MCF 10A (cell line): ENCODE measurements around the gene TXNDC11. TPM values are rescaled to one million over a fixed set of nuclear protein-coding genes. Genes with fewer than 3 reads are reported as not detected.

Source experiments
- BruUV-seq: library from RNA; stranded (reverse); fragments of 400-500 nt; replicated peaks from 2 replicates; lab custom pipeline; 2021; lab: Mats Ljungman, UMichigan
- CTCF ChIA-PET: fragments of 300-600 bp; sonication (Branson Sonifier 250); formaldehyde crosslinking; extraction: SDS; loops from one replicate; lab custom pipeline; 2021; ENCODE audit warnings: antibody characterized with exemption, inconsistent platforms; lab: Yijun Ruan, JAX
- POLR2A ChIA-PET: fragments of 300-600, 350-650 bp; sonication (Branson Sonifier 250); formaldehyde crosslinking; extraction: SDS; loops from one replicate; lab custom pipeline; 2020; ENCODE audit warnings: antibody characterized with exemption, inconsistent platforms; lab: Yijun Ruan, JAX
- DNase-seq: peaks from one replicate; pipeline ENCODE4 v3.0.0-alpha.2; 2018; ENCODE audit not compliant: unreplicated experiment
- H3K27ac Mint-ChIP-seq: one replicate; pipeline ENCODE4 v1.8.0; 2022; ENCODE audit warnings: mild to moderate bottlenecking, low read depth, mixed read lengths; ENCODE audit not compliant: unreplicated experiment
- H3K27me3 Mint-ChIP-seq: one replicate; pipeline ENCODE4 v1.8.0; 2022; ENCODE audit warnings: mixed read lengths; ENCODE audit not compliant: insufficient read depth, unreplicated experiment
- H3K36me3 Mint-ChIP-seq: one replicate; pipeline ENCODE4 v1.8.0; 2022; ENCODE audit warnings: mild to moderate bottlenecking, moderate library complexity, mixed read lengths; ENCODE audit not compliant: insufficient read depth, unreplicated experiment
- H3K4me1 Mint-ChIP-seq: one replicate; pipeline ENCODE4 v1.8.0; 2022; ENCODE audit warnings: mixed read lengths; ENCODE audit not compliant: insufficient read depth, unreplicated experiment
- H3K4me3 Mint-ChIP-seq: one replicate; pipeline ENCODE4 v1.8.0; 2022; ENCODE audit warnings: mild to moderate bottlenecking, moderate library complexity, mixed read lengths; ENCODE audit not compliant: unreplicated experiment
- H3K9me3 Mint-ChIP-seq: one replicate; pipeline ENCODE4 v1.8.0; 2022; ENCODE audit warnings: mixed read lengths; ENCODE audit not compliant: unreplicated experiment
- CTCF ChIP-seq: fragments of 200-600 bp; IDR thresholded peaks from one replicate; pipeline ENCODE4 v1.8.0; 2022; ENCODE audit warnings: antibody characterized with exemption, mild to moderate bottlenecking; ENCODE audit not compliant: unreplicated experiment
- intact Hi-C: fragments of 100-400 bp; cut with micrococcal nuclease; formaldehyde crosslinking; loops from 2 replicates; pipeline ENCODE4 v1.14.1; 2022
- total RNA-seq: library from RNA; stranded (reverse); gene quantifications from 2 replicates; pipeline ENCODE4 v1.2.3, GENCODE V29; 2022

Gene TXNDC11
- total RNA-seq, 1 experiment from 2014 or later, result 38.2 TPM

- H3K9me3 Mint-ChIP-seq, result no peaks in the 10 kb centered on the region
- H3K27ac Mint-ChIP-seq, result no peak overlapping the region
- H3K4me3 Mint-ChIP-seq, result no peak overlapping the region
- H3K27me3 Mint-ChIP-seq, result no peaks in the 10 kb centered on the region
- DNase-seq, result no peak
- intact Hi-C loops, result no loop called here
- H3K4me1 Mint-ChIP-seq, result no peaks in the 10 kb centered on the region
- ChIA-PET POLR2A (interaction anchor here (1.1 kb wide), 1 partner anchor 9 kb away, joined by 3 read pairs; no protein-coding TSS in a partner anchor), CTCF (no interaction called here)
- H3K36me3 Mint-ChIP-seq, result peaks cover 96% of the 10 kb centered on the region
- BruUV-seq, result no TSS peak
- TF ChIP-seq CTCF, result no peak
Measured at GRCh38 chr16:11756248-11756647, 13.6 kb upstream of the TXNDC11 start.

GRCh38 chr16:11755022-11755760 lies 12.5 kb upstream of the TXNDC11 start:
- Mint-ChIP-seq H3K4me3 (no peak overlapping the region), H3K27me3 (no peaks in the 10 kb centered on the region), H3K27ac (no peak overlapping the region), H3K9me3 (no peaks in the 10 kb centered on the region), H3K36me3 (peaks cover 96% of the 10 kb centered on the region), H3K4me1 (no peaks in the 10 kb centered on the region)
- POLR2A ChIA-PET, result no interaction called here
- no peak for DNase-seq
- intact Hi-C loops, result no loop called here
- no peak for TF ChIP-seq CTCF
- CTCF ChIA-PET, result no interaction called here
- no TSS peak for BruUV-seq

- Mint-ChIP-seq H3K27me3 (no peaks in the 10 kb centered on the region), H3K4me1 (no peaks in the 10 kb centered on the region), H3K4me3 (no peak overlapping the region), H3K9me3 (no peaks in the 10 kb centered on the region), H3K36me3 (peaks cover 99% of the 10 kb centered on the region), H3K27ac (no peak overlapping the region)
- CTCF ChIA-PET, result interaction anchor here (1.0 kb wide), 1 partner anchor 73 kb away, joined by 3 read pairs; no protein-coding TSS in a partner anchor
- intact Hi-C loops, result no loop called here
- no peak for TF ChIP-seq CTCF
- no TSS peak for BruUV-seq
- DNase-seq, result no peak
- POLR2A ChIA-PET, result interaction anchor here (2.1 kb wide), 1 partner anchor 10 kb away, joined by 7 read pairs; no protein-coding TSS in a partner anchor
Measured at GRCh38 chr16:11752856-11753255, 10.2 kb upstream of the TXNDC11 start.

GRCh38 chr16:11750056-11750455 lies 7.4 kb upstream of the TXNDC11 start:
- intact Hi-C loops, result loop anchor here (2.0 kb wide), 1 partner anchor 31 kb away; no protein-coding TSS in a partner anchor
- Mint-ChIP-seq H3K4me3 (no peak overlapping the region), H3K36me3 (peaks cover 89% of the 10 kb centered on the region), H3K27ac (no peak overlapping the region), H3K4me1 (no peaks in the 10 kb centered on the region), H3K9me3 (no peaks in the 10 kb centered on the region), H3K27me3 (no peaks in the 10 kb centered on the region)
- CTCF ChIA-PET, result no interaction called here
- no peak for TF ChIP-seq CTCF
- BruUV-seq, result no TSS peak
- no peak for DNase-seq
- POLR2A ChIA-PET, result interaction anchor here (2.0 kb wide), 1 partner anchor 32 kb away, joined by 4 read pairs; no protein-coding TSS in a partner anchor
